GM12878 (cell line): ENCODE results near the gene HDAC7. TPM values are rescaled to one million over a fixed set of nuclear protein-coding genes. Genes with fewer than 3 reads are reported as not detected.
A peak's percentile ranks its signal among the peaks of the same experiment; 100 is the strongest.

Source experiments
- ATAC-seq: fragments of 200-7000 bp; cut with Tn5 transposase; 3 replicates; pipeline ENCODE4 v1.9.1; 2020; ENCODE audit warnings: mild to moderate bottlenecking, moderate library complexity
- BruUV-seq: library from RNA; stranded (reverse); fragments of 400-500 nt; replicated peaks from 2 replicates; lab custom pipeline; 2021; lab: Mats Ljungman, UMichigan
- CTCF ChIA-PET: fragments of 300-600 bp; sonication (Branson Sonifier 250); formaldehyde crosslinking; extraction: SDS; loops from one replicate; lab custom pipeline; 2021; ENCODE audit warnings: inconsistent platforms; lab: Yijun Ruan, JAX
- POLR2A ChIA-PET: fragments of 350-600 bp; formaldehyde crosslinking; extraction: SDS; loops from one replicate; lab custom pipeline; 2021; ENCODE audit warnings: inconsistent platforms; lab: Charles Lee
- RAD21 ChIA-PET: fragments of 300-600 bp; sonication (Branson Sonifier 250); formaldehyde crosslinking; loops from one replicate; lab custom pipeline; 2023; ENCODE audit warnings: antibody characterized with exemption; ENCODE audit not compliant: unreplicated experiment; lab: Charles Lee
- SMC1A ChIA-PET: fragments of 300-600 bp; sonication (Branson Sonifier 250); formaldehyde crosslinking; loops from one replicate; lab custom pipeline; 2023; ENCODE audit not compliant: unreplicated experiment, uncharacterized antibody; lab: Charles Lee
- DNase-seq: peaks from one replicate; pipeline ENCODE4 v3.0.0-alpha.2; 2011; ENCODE audit warnings: low read depth, low spot score
- FAIRE-seq: peaks from 3 replicates; lab custom pipeline; 2011; peaks lifted over from hg19 to GRCh38; lab: Jason Lieb, UNC
- H2AFZ ChIP-seq: 2 replicates; pipeline ENCODE4 v1.6.0; 2011; ENCODE audit warnings: low read depth, low read length, control low read depth; ENCODE audit not compliant: control insufficient read depth
- H3K27ac ChIP-seq: 2 replicates; pipeline ENCODE4 v1.5.1; 2011; ENCODE audit warnings: control low read depth; ENCODE audit not compliant: control insufficient read depth, insufficient read depth
- H3K27me3 ChIP-seq, 2 experiments: replicated peaks in 1 of 2; 2 replicates each; pipeline versions ENCODE4 v1.6.0 to v1.6.1; 2011; ENCODE audit warnings: low read length in 1 of 2; ENCODE audit not compliant: control insufficient read depth in 2 of 2, insufficient read depth in 2 of 2
- H3K36me3 ChIP-seq, 2 experiments: 2 replicates each; pipeline ENCODE4 v1.5.1; 2011; ENCODE audit warnings: low read length in 1 of 2; ENCODE audit not compliant: control insufficient read depth in 2 of 2, insufficient read depth in 2 of 2
- H3K4me1 ChIP-seq: 2 replicates; pipeline ENCODE4 v1.6.1; 2011; ENCODE audit warnings: mild to moderate bottlenecking, low read length, moderate library complexity, mixed read lengths; ENCODE audit not compliant: control insufficient read depth, insufficient read depth
- H3K4me2 ChIP-seq: 2 replicates; pipeline ENCODE4 v1.6.0; 2011; ENCODE audit warnings: control low read depth; ENCODE audit not compliant: control insufficient read depth, insufficient read depth
- H3K4me3 ChIP-seq: fragments of 200-600 bp; sonication (generic); 2 replicates; pipeline ENCODE4 v1.5.1; 2016
- H3K79me2 ChIP-seq: 2 replicates; pipeline ENCODE4 v1.6.0; 2011; ENCODE audit warnings: low read length; ENCODE audit not compliant: control insufficient read depth, insufficient read depth
- H3K9ac ChIP-seq: 2 replicates; pipeline ENCODE4 v1.8.0; 2011; ENCODE audit warnings: low read length, control low read depth, mixed read lengths; ENCODE audit not compliant: control insufficient read depth, insufficient read depth
- H3K9me3 ChIP-seq: replicated peaks from 3 replicates; pipeline ENCODE4 v1.5.1; 2011; ENCODE audit warnings: mild to moderate bottlenecking, low read length; ENCODE audit not compliant: control insufficient read depth, insufficient read depth
- H4K20me1 ChIP-seq: 2 replicates; pipeline ENCODE4 v1.6.0; 2011; ENCODE audit not compliant: control insufficient read depth, insufficient read depth
- BRCA1 ChIP-seq: IDR thresholded peaks from 2 replicates; pipeline ENCODE4 v1.6.1; 2011; ENCODE audit warnings: low read depth, low read length, improper control_type of control experiment
- ESRRA ChIP-seq: IDR thresholded peaks from 2 replicates; pipeline ENCODE4 v1.6.1; 2012; ENCODE audit warnings: mild to moderate bottlenecking, low read length, improper control_type of control experiment
- HDAC2 ChIP-seq: fragments of 200-600 bp; sonication (generic); IDR thresholded peaks from 2 replicates; pipeline ENCODE4 v1.6.1; 2017
- MAX ChIP-seq: IDR thresholded peaks from 2 replicates; pipeline ENCODE4 v1.6.1; 2012; ENCODE audit warnings: low read depth, low read length, improper control_type of control experiment
- MEF2B ChIP-seq: fragments of 450-650 bp; IDR thresholded peaks from 2 replicates; pipeline ENCODE4 v1.6.1; 2018; ENCODE audit warnings: mild to moderate bottlenecking, moderate library complexity; ENCODE audit not compliant: partially characterized antibody, poor library complexity, severe bottlenecking
- NFXL1 ChIP-seq: fragments of 450-650 bp; IDR thresholded peaks from 2 replicates; pipeline ENCODE4 v1.6.1; 2017; ENCODE audit warnings: antibody characterized with exemption, mild to moderate bottlenecking, borderline replicate concordance
- PML ChIP-seq: IDR thresholded peaks from 2 replicates; pipeline ENCODE4 v1.6.1; 2012; ENCODE audit warnings: low read length, inconsistent platforms
- SMAD1 ChIP-seq: fragments of 450-650 bp; IDR thresholded peaks from 2 replicates; pipeline ENCODE4 v1.6.1; 2018; ENCODE audit warnings: mild to moderate bottlenecking, low read depth; ENCODE audit not compliant: partially characterized antibody
- TCF3 ChIP-seq: IDR thresholded peaks from 2 replicates; pipeline ENCODE4 v1.6.1; 2012; ENCODE audit warnings: low read depth, mild to moderate bottlenecking, low read length, borderline replicate concordance; ENCODE audit not compliant: insufficient read depth
- WGBS: methylation state at CpG from one replicate; pipeline ENCODE4 v1.1.6; 2016; ENCODE audit warnings: low lambda C conversion rate; ENCODE audit not compliant: insufficient replicate concordance, insufficient coverage; ENCODE audit errors: missing lambda C conversion rate; 5-methylcytosine and 5-hydroxymethylcytosine counted together
- in situ Hi-C: fragments of 300-500 bp; cut with MboI; formaldehyde crosslinking; loops from 9 replicates; pipeline ENCODE4 v1.14.3; 2018; ENCODE audit warnings: mixed read lengths
- intact Hi-C: fragments of 100-400 bp; cut with micrococcal nuclease; formaldehyde crosslinking; loops from one replicate; pipeline ENCODE4 v1.14.2; 2022; ENCODE audit not compliant: unreplicated experiment
- polyA plus RNA-seq, 11 experiments: library from polyadenylated mRNA; depleted of rRNA in 4 of 11; unstranded in 6 of 11; stranded (reverse) in 5 of 11; fragments of >200 nt; fragmentation: Nextera tagmentation in 4 of 11; fragmentation: Illumina TruSeq in 1 of 11; extraction: Ambion mirVana in 4 of 11; extraction: Trizol in 1 of 11; gene quantifications; 1 replicate in 1 of 11; 2 replicates in 10 of 11; pipeline versions ENCODE4 v1.2.1 to v1.2.3, GENCODE V29; 2011 to 2016; ENCODE audit warnings: inconsistent platforms in 2 of 11, missing spikeins in 2 of 11, low read depth in 1 of 11
- total RNA-seq, 4 experiments: library from RNA; depleted of rRNA in 3 of 4; stranded (reverse); fragments of >200 nt in 3 of 4; fragmentation: Illumina TruSeq in 1 of 4; extraction: Trizol in 1 of 4; gene quantifications; 2 replicates each; pipeline versions ENCODE4 v1.2.1 to v1.2.3, GENCODE V29; 2013 to 2021

Gene HDAC7
- total and polyA plus RNA-seq, 10 of the 15 experiments (the other 5 are each of a cell fraction or from before 2014, with no cell fraction given) = 0.47 to 18.3 (median 5.4) TPM

GRCh38 chr12:47757840-47758583 lies 61.7 kb downstream of the HDAC7 start:
- no TSS peak for BruUV-seq

More at GRCh38 chr12:47757840-47758583, 61.7 kb downstream of the HDAC7 start:
- TF ChIP-seq PML (no peak), HDAC2 (no peak), SMAD1 (no peak), ESRRA (no peak), MEF2B (no peak), BRCA1 (no peak), TCF3 (no peak), MAX (no peak), NFXL1 (no peak)
- Histone ChIP-seq H3K9me3 (no peaks in the 10 kb centered on the region), H3K27me3 (no peaks in the 10 kb centered on the region), H3K4me1 (peaks cover 46% of the 10 kb centered on the region), H2AFZ (no peak overlapping the region), H3K79me2 (no peaks in the 10 kb centered on the region), H3K36me3 (no peaks in the 10 kb centered on the region), H4K20me1 (no peaks in the 10 kb centered on the region), H3K27ac (no peak overlapping the region), H3K4me2 (peak overlapping the region; percentile 97), H3K9ac (no peak overlapping the region), H3K4me3 (no peak overlapping the region)
- ChIA-PET RAD21 (interaction anchor here (1.3 to 12.6 kb wide), 5 partner anchors 11 to 127 kb away, joined by 3 to 237 read pairs (median 10); partner anchors contain the start of genes RPAP3 and SLC48A1), POLR2A (interaction anchor here (0.7 to 1.4 kb wide), 4 partner anchors 13 to 50 kb away, joined by 3 to 6 read pairs (median 4); no protein-coding TSS in a partner anchor), SMC1A (interaction anchor here (0.6 to 12.2 kb wide), 9 partner anchors 10 to 344 kb away, joined by 3 to 277 read pairs (median 4); no protein-coding TSS in a partner anchor), CTCF (interaction anchor here (1.0 to 14.5 kb wide), 11 partner anchors 11 to 439 kb away, joined by 3 to 507 read pairs (median 17); partner anchors contain the start of genes RPAP3 and SLC48A1)
- WGBS = 71% methylated on average over 17 of the region's 20 CpGs
- no peak for DNase-seq
- no peak for ATAC-seq
- intact Hi-C loops (no loop called here), in situ Hi-C loops (no loop called here)
- FAIRE-seq = no peak
